Brain microvascular endothelial cell (primary cell): ENCODE results near the gene PRH1.

Experiments
- DNase-seq: peaks from one replicate; pipeline ENCODE4 v3.0.0-alpha.2; 2020
- H3K27ac ChIP-seq: fragments of 250-450 bp; sonication (Bioruptor Pico); 2 replicates; pipeline ENCODE4 v1.5.1; 2020; ENCODE audit warnings: mild to moderate bottlenecking, moderate library complexity
- H3K27me3 ChIP-seq: fragments of 250-450 bp; sonication (Bioruptor Pico); replicated peaks from 2 replicates; pipeline ENCODE4 v1.5.1; 2020; ENCODE audit warnings: mild to moderate bottlenecking
- H3K36me3 ChIP-seq: fragments of 250-450 bp; sonication (Bioruptor Pico); replicated peaks from 2 replicates; pipeline ENCODE4 v1.5.1; 2020; ENCODE audit warnings: mild to moderate bottlenecking
- H3K4me3 ChIP-seq: 2 replicates; pipeline ENCODE4 v1.5.1; 2011; ENCODE audit warnings: low read depth, mild to moderate bottlenecking, control low read depth, low read length, moderate library complexity
- in situ Hi-C: cut with HindIII; loops from 2 replicates; pipeline ENCODE4 v1.10.0; 2017; ENCODE audit warnings: low sequenced_read_pairs, low pct_ligation_motif_present
- TF ChIP-seq, protein P1 (sequence below): IDR thresholded peaks from 2 replicates; pipeline ENCODE4 v1.5.1; 2011; ENCODE audit warnings: low read depth, mild to moderate bottlenecking, moderate library complexity, low read length, control low read depth, inconsistent platforms; ENCODE audit errors: missing control alignments

Gene PRH1

DNA sequence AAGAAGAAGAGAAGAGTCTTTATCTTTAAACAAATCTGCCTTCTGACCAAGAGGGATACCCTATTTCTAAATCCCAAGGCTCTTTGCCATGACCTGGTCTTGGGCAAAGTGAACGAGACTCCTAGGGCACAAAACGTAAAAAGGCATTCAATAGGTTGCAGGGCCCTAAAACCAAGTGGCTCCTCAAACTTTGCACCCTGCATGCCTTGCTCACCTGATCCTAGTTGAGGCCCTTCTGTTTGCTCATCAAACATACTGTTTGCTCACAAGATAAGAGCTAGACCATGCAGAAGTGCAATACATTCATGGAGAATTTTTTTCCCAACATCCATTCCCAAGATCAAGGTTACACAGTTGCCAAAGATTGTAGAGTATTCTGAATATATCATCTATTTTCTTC lies 7.9 kb upstream of the PRH1 start:
- TF ChIP-seq, protein P1, sequence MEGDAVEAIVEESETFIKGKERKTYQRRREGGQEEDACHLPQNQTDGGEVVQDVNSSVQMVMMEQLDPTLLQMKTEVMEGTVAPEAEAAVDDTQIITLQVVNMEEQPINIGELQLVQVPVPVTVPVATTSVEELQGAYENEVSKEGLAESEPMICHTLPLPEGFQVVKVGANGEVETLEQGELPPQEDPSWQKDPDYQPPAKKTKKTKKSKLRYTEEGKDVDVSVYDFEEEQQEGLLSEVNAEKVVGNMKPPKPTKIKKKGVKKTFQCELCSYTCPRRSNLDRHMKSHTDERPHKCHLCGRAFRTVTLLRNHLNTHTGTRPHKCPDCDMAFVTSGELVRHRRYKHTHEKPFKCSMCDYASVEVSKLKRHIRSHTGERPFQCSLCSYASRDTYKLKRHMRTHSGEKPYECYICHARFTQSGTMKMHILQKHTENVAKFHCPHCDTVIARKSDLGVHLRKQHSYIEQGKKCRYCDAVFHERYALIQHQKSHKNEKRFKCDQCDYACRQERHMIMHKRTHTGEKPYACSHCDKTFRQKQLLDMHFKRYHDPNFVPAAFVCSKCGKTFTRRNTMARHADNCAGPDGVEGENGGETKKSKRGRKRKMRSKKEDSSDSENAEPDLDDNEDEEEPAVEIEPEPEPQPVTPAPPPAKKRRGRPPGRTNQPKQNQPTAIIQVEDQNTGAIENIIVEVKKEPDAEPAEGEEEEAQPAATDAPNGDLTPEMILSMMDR, result no peak

GRCh38 chr12:10889226-10889625 lies 5.2 kb upstream of the PRH1 start:
- no peak for DNase-seq
- TF ChIP-seq, protein P1, result no peak
- in situ Hi-C loops, result no loop called here
- Histone ChIP-seq H3K27me3 (no peaks in the 10 kb centered on the region), H3K36me3 (no peaks in the 10 kb centered on the region), H3K27ac (no peak overlapping the region), H3K4me3 (no peak overlapping the region)

More for the DNA sequence above, 7.9 kb upstream of the PRH1 start:
- no peak for DNase-seq
- no peak overlapping the region for H3K27ac ChIP-seq
- no peaks in the 10 kb centered on the region for H3K27me3 ChIP-seq
- in situ Hi-C loops, result no loop called here
- no peaks in the 10 kb centered on the region for H3K36me3 ChIP-seq
- H3K4me3 ChIP-seq, result no peak overlapping the region

GRCh38 chr12:10873378-10873777 lies 10.7 kb downstream of the PRH1 start:
- Histone ChIP-seq H3K27me3 (no peaks in the 10 kb centered on the region), H3K27ac (no peak overlapping the region), H3K4me3 (no peak overlapping the region), H3K36me3 (no peaks in the 10 kb centered on the region)
- no peak for DNase-seq
- TF ChIP-seq, protein P1, result no peak
- in situ Hi-C loops, result no loop called here

DNA sequence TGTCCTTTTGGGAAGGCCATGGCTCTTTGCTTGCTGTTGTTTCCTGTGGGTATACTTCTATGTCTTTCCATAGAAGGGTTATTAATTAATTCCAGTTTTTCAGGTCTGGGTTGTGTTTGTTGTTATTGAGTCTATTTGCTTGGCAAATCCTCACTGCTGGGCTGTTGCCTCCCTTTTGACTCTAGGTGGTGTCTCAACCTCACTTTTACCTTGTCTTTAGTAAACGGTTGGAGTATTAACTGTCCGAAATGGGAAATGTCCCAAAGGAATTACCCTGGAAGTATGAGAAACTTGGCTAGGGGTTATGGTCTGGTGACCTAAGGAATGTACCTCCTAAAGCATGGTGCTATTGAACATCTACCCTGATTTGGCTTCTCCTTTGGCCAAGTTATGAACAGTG lies 16.7 kb downstream of the PRH1 start:
- TF ChIP-seq, protein P1, result peak; percentile 10
- H3K27me3 ChIP-seq, result no peaks in the 10 kb centered on the region
- no peak for DNase-seq
- in situ Hi-C loops, result no loop called here
- no peak overlapping the region for H3K27ac ChIP-seq
- no peak overlapping the region for H3K4me3 ChIP-seq
- no peaks in the 10 kb centered on the region for H3K36me3 ChIP-seq

GRCh38 chr12:10863512-10864218 lies 20.4 kb downstream of the PRH1 start:
- H3K36me3 ChIP-seq, result no peaks in the 10 kb centered on the region
- no peak for DNase-seq
- in situ Hi-C loops, result no loop called here

DNA sequence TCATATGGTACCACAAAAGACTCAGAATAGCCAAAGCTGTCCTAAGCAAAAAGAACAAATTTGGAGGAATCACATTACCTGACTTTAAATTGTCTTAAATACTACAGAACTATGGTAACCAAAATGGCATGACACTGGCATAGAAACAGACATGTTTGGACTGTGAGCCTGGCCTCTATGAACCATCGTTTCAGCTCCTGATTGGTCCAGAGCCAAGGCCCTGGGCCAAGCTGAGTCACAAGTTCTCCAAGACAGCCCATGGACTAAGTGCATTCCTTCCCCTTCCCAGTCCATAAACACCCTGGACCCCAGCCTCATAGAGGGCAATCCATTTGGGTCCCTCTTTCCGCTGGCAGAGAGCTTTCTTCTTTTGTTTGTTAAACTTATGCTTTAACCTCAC lies 22.7 kb downstream of the PRH1 start:
- H3K36me3 ChIP-seq, result no peaks in the 10 kb centered on the region
- in situ Hi-C loops, result no loop called here
- H3K4me3 ChIP-seq, result no peak overlapping the region
- DNase-seq, result peak; percentile 9
- H3K27me3 ChIP-seq, result no peaks in the 10 kb centered on the region
- TF ChIP-seq, protein P1, result no peak
- no peak overlapping the region for H3K27ac ChIP-seq

More at GRCh38 chr12:10863512-10864218, 20.4 kb downstream of the PRH1 start:
- TF ChIP-seq, protein P1, result no peak
- no peak overlapping the region for H3K4me3 ChIP-seq
- no peak overlapping the region for H3K27ac ChIP-seq
- H3K27me3 ChIP-seq, result no peaks in the 10 kb centered on the region
